OCI-LY1 (cell line): ENCODE results near the gene TNFAIP8.

Source experiments
- CTCF ChIP-seq: fragments of 200-600 bp; sonication (generic), shearing (Covaris generic); IDR thresholded peaks from 2 replicates; pipeline ENCODE4 v1.5.1; 2017; ENCODE audit warnings: mild to moderate bottlenecking, antibody characterized with exemption, low read length, moderate library complexity, mixed read lengths
- EZH2 ChIP-seq: fragments of 200-600 bp; sonication (generic), shearing (Covaris generic); IDR thresholded peaks from 2 replicates; pipeline ENCODE4 v1.8.0; 2017; ENCODE audit warnings: borderline replicate concordance, mixed run types, mild to moderate bottlenecking, antibody characterized with exemption, low read length, moderate library complexity, mixed read lengths

GRCh38 chr5:119339965-119340364 is 15.9 kb upstream of the TNFAIP8 start:
- TF ChIP-seq CTCF (peak; percentile 19; the same call in 1 of the 2 replicates), EZH2 (no peak)
